ENCODE results near the gene CDK15.

Gene CDK15

DNA sequence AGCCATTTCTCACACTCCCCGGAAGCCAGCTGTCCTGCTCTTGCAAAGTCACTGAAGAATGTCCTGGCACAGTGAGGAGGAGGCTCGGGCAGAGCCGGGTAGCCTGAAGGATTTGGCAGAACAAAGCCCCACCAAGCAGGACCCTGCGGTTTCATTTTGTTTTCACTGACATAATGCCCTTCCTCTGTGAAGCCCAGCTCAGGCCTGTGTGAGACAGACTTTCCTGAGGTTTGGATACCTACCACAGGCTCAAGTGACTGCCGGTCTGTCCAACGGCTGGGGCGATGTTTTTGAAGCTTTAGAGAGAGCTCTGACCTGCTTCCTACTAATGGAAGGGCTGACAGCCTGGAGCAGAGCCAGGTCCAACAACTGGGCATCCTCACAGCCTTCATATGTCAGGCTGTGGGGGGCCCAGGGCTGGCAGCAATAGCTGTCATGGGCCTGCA, 127.5 kb downstream of the CDK15 start:
- DNase-seq (ENCODE audit: low read depth in 2 of 2, low spot score in 1 of 2) = no peak

DNA sequence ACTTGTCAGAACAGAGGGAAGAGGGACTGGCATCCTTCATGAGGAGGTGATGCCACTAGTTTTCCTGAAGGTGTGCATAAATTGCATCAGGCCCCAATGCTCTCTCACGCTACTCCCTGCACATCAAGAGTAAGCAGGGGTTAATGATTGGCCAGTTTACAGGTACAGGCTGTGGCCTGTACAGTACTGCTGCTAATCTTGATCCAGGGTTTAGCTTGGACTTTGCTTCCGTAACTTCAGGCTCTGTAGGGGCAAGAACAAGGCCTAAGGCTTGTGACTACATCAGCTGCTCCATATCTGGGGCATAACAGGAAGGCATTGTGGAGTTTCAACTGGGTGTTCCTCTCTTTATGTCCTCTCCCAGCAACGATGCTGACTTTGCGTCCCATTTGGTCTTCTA, 130.5 kb downstream of the CDK15 start:
- DNase-seq (ENCODE audit: low read depth in 2 of 2, low spot score in 1 of 2) = no peak

DNA sequence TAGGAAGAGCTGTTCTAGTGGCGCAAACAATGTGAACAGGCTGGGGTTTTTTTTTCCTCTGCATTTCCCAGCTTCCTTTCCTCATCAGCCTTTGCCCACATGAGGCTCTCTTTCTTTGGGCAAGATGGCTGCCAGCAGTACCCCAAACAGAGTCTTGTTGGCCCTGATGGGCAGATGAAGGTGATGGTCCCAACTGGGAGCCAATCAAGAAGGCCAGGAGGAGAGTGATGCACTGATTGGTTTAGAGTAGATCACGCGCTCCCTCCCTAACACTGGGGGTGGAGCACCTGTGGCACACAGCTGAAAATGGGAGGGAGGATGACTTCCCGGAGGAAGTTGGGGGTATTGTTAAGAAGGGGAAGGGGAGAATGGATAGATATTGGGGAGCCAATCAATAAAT, 131.0 kb downstream of the CDK15 start:
- DNase-seq (ENCODE audit: low read depth in 2 of 2, low spot score in 1 of 2) = no peak

DNA sequence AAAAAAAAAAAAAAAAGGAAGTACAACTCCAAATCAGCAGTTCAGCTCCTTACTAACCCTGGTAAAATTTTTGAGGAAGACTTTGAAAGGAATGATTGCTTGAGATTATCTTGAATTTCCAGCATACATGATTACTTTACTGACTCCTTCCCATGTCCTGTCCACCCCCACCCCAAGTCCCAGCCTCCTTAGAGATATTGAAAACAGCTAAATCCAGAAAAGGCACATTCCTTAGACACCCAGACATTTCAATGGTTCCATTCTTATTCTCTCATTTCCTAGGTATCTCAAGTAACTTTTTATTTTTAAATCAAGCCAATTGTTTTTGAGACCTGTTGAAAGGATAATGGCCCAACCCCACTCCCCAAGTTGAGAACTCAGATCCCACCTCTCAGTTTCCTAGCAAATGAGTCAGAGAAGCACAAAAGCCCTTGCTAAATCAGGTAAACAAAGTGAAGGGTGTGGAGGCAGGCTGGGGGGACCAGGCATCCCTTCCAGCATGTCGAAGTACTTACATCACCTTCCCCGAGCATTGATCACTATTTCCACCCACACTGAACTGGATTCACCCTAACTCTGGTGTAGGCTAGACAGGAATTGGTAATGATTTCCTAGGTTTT, 131.9 kb downstream of the CDK15 start:
- DNase-seq (ENCODE audit: low read depth in 2 of 2, low spot score in 1 of 2) = no peak

DNA sequence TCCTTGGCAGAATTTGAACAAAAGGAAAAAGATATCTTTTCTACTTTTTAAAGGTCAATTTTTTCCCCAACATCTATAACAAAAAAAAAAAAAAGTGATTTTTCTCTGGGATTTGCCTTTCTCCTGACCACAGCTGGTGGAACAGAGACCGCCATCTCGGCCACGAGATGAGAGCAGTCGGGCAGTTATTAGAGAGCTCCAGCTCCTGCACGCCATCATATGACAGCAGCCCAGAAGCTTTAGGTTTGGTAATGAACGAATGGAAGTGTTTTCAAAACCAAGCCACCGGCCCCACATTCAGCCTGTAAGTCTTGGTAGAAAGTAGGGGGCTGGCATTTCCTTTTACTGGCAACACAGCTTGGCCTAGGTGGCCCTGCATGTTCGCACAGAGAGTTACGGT, 132.4 kb downstream of the CDK15 start:
- DNase-seq (ENCODE audit: low read depth in 2 of 2, low spot score in 1 of 2) = no peak

DNA sequence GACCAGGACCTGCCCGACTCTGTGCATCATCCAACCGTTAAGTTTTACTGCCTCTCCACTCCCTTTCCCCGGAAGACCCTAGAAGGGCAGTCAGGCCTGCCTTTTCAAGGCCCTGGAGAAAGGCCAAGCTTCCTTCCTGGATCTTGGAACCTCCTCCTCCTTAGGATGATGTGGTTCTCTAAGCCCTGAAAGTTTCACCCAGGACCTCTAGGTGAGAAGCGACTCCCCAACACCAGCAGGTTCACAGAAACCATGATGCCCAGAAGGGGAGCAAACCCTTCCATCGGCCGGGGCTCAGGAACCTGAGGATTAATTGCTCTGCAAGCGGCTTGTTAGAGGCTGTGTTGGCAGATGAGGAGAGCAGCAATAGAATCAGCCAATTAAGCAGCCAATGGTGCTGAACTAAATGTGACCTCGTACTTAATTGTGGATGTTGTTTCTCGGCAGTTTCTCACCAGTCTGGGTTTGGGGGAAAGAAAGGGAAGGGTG, 133.2 kb downstream of the CDK15 start:
- no peak for DNase-seq (ENCODE audit: low read depth in 2 of 2, low spot score in 1 of 2)

DNA sequence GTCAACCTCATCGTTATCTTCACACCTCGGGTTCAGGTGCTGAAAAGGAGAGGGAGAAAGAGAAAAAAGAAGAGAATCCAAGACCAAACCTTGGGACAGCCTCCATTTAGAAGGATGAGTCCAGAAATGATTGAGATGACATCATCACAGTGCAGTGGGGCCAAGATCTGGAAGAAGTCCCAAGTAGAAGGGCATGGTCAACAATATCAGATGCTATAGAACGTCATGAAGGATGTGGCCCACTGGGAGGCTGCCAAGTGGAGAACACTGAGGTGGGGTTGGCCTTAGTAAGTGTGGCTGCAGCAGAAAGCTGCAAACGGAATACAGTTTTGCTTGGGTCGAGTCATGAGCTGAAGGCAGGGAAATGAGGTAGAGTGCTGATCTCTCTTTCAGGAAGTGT, 136.2 kb downstream of the CDK15 start:
- DNase-seq (ENCODE audit: low read depth in 2 of 2, low spot score in 1 of 2) = no peak

Measured in stimulated activated CD8-positive, alpha-beta memory T cell treated with anti-CD3 and anti-CD28 coated beads, Interleukin-4, amount 100 ng/mL, for 4 hours (primary cell).